Fibroblast of lung (primary cell): ENCODE measurements around the gene ATAD3B. TPM values are rescaled to one million over a fixed set of nuclear protein-coding genes. Genes with fewer than 3 reads are reported as not detected.

Experiments used
- DNase-seq, 2 donors: peaks; one replicate each; pipeline versions ENCODE4 v3.0.0 to v3.0.0-alpha.2; 2010; ENCODE audit warnings: low read depth in 2 of 2
- H2AFZ ChIP-seq: 2 replicates; pipeline ENCODE4 v1.5.1; 2012; ENCODE audit warnings: low read length, control low read depth, inconsistent platforms
- H3K27ac ChIP-seq: 2 replicates; pipeline ENCODE4 v1.5.1; 2011; ENCODE audit warnings: low read length, control low read depth; ENCODE audit not compliant: insufficient read depth
- H3K27me3 ChIP-seq: 2 replicates; pipeline ENCODE4 v1.5.1; 2011; ENCODE audit warnings: mild to moderate bottlenecking, low read length; ENCODE audit not compliant: control insufficient read depth, insufficient read depth
- H3K36me3 ChIP-seq: 2 replicates; pipeline ENCODE4 v1.5.1; 2011; ENCODE audit warnings: low read length; ENCODE audit not compliant: control insufficient read depth, insufficient read depth
- H3K4me1 ChIP-seq: 2 replicates; pipeline ENCODE4 v1.5.1; 2011; ENCODE audit warnings: low read length; ENCODE audit not compliant: control insufficient read depth, insufficient read depth; ENCODE audit errors: extremely low read depth
- H3K4me2 ChIP-seq: 2 replicates; pipeline ENCODE4 v1.5.1; 2011; ENCODE audit warnings: low read length, control low read depth; ENCODE audit not compliant: insufficient read depth; ENCODE audit errors: extremely low read depth
- H3K4me3 ChIP-seq, 4 experiments: fragments of 200-600 bp in 1 of 4; sonication (generic) in 1 of 4; replicated peaks in 1 of 4; 2 replicates each; pipeline ENCODE4 v1.5.1; 2011 to 2016; ENCODE audit warnings: low read length in 4 of 4, low read depth in 3 of 4, mild to moderate bottlenecking in 3 of 4, control low read depth in 2 of 4, inconsistent platforms in 1 of 4, mixed read lengths in 1 of 4; ENCODE audit not compliant: insufficient read depth in 1 of 4; ENCODE audit errors: control extremely low read depth in 1 of 4
- H3K79me2 ChIP-seq: 2 replicates; pipeline ENCODE4 v1.5.1; 2012; ENCODE audit warnings: mild to moderate bottlenecking, low read length, inconsistent platforms; ENCODE audit not compliant: control insufficient read depth, insufficient read depth
- H3K9ac ChIP-seq: 2 replicates; pipeline ENCODE4 v1.5.1; 2011; ENCODE audit warnings: mild to moderate bottlenecking, low read length, control low read depth; ENCODE audit not compliant: insufficient read depth
- H3K9me3 ChIP-seq: 2 replicates; pipeline ENCODE4 v1.5.1; 2012; ENCODE audit warnings: low read depth, low read length; ENCODE audit not compliant: control insufficient read depth, insufficient read depth
- H4K20me1 ChIP-seq: 2 replicates; pipeline ENCODE4 v1.5.1; 2011; ENCODE audit warnings: low read length; ENCODE audit not compliant: control insufficient read depth, insufficient read depth; ENCODE audit errors: extremely low read depth
- CTCF ChIP-seq, 2 donors: IDR thresholded peaks in 1 of 2; conservative IDR thresholded peaks in 1 of 2; 1 replicate in 1 of 2; 2 replicates in 1 of 2; pipeline ENCODE4 v1.5.1; 2011 to 2012; ENCODE audit warnings: low read length in 2 of 2, control low read depth in 1 of 2, inconsistent platforms in 1 of 2, low read depth in 1 of 2, mild to moderate bottlenecking in 1 of 2
- EZH2 ChIP-seq: IDR thresholded peaks from 2 replicates; pipeline ENCODE4 v1.5.1; 2012; ENCODE audit warnings: low read length, control low read depth, mild to moderate bottlenecking; ENCODE audit errors: missing control alignments
- polyA plus RNA-seq, 2 donors: library from polyadenylated mRNA; depleted of rRNA in 1 of 2; stranded (reverse) in 1 of 2; unstranded in 1 of 2; fragments of >200 nt; gene quantifications; 2 replicates each; pipeline ENCODE4 v1.2.1, GENCODE V29; 2011 to 2012; ENCODE audit warnings: missing spikeins in 1 of 2
- total RNA-seq: library from RNA; depleted of rRNA; stranded (reverse); fragments of >200 nt; gene quantifications from 2 replicates; pipeline ENCODE4 v1.2.1, GENCODE V29; 2014

ATAD3B gene
- total and polyA plus RNA-seq, 2 donors (not counting 1 experiment from before 2014, with no cell fraction given): 7.0 to 15.0 TPM

GRCh38 chr1:1487701-1488100 lies 16.1 kb downstream of the ATAD3B start:
- Histone ChIP-seq H3K4me2 (no peak overlapping the region), H4K20me1 (no peaks in the 10 kb centered on the region), H3K9me3 (no peaks in the 10 kb centered on the region), H3K36me3 (peaks cover 26% of the 10 kb centered on the region), H3K27me3 (no peaks in the 10 kb centered on the region), H3K4me3 (no peak overlapping the region), H2AFZ (no peak overlapping the region), H3K27ac (no peak overlapping the region), H3K79me2 (no peaks in the 10 kb centered on the region), H3K4me1 (no peaks in the 10 kb centered on the region), H3K9ac (no peak overlapping the region)
- no peak for DNase-seq
- TF ChIP-seq CTCF (conservative IDR thresholded peaks at IDR 0.05 in 1 of 2, IDR thresholded peaks at IDR 0.05 in 1 of 2; ENCODE audit: low read depth in 1 of 2, low read length in 2 of 2): no peak
- TF ChIP-seq EZH2: no peak

- Histone ChIP-seq H3K4me3 (no peak overlapping the region), H3K27ac (no peak overlapping the region), H3K79me2 (no peaks in the 10 kb centered on the region), H3K4me1 (no peaks in the 10 kb centered on the region), H3K9me3 (no peaks in the 10 kb centered on the region), H3K36me3 (peaks cover 17% of the 10 kb centered on the region), H3K4me2 (no peak overlapping the region), H3K27me3 (no peaks in the 10 kb centered on the region), H3K9ac (no peak overlapping the region), H2AFZ (no peak overlapping the region), H4K20me1 (no peaks in the 10 kb centered on the region)
- TF ChIP-seq CTCF (conservative IDR thresholded peaks at IDR 0.05 in 1 of 2, IDR thresholded peaks at IDR 0.05 in 1 of 2; ENCODE audit: low read depth in 1 of 2, low read length in 2 of 2) (no peak), EZH2 (no peak)
- DNase-seq: no peak
These were observed 17.7 kb downstream of the ATAD3B start for GRCh38 chr1:1489231-1489630.

GRCh38 chr1:1489861-1490260 lies 18.3 kb downstream of the ATAD3B start:
- Histone ChIP-seq H3K79me2 (no peaks in the 10 kb centered on the region), H3K4me2 (no peak overlapping the region), H3K27ac (no peak overlapping the region), H3K9ac (no peak overlapping the region), H2AFZ (no peak overlapping the region), H4K20me1 (no peaks in the 10 kb centered on the region), H3K4me1 (no peaks in the 10 kb centered on the region), H3K9me3 (no peaks in the 10 kb centered on the region), H3K27me3 (no peaks in the 10 kb centered on the region), H3K36me3 (peaks cover 19% of the 10 kb centered on the region), H3K4me3 (no peak overlapping the region)
- TF ChIP-seq EZH2 (no peak), CTCF (conservative IDR thresholded peaks at IDR 0.05 in 1 of 2, IDR thresholded peaks at IDR 0.05 in 1 of 2; ENCODE audit: low read depth in 1 of 2, low read length in 2 of 2) (no peak)
- DNase-seq: no peak
